Daoy (cell line): ENCODE data around the gene SH2D6. TPM values are rescaled to one million over a fixed set of nuclear protein-coding genes. Genes with fewer than 3 reads are reported as not detected.
"Not testable (repeated sequence)": the region's sequence is repeated elsewhere in the genome, so short reads cannot be mapped to it uniquely, and the experiment has no call there.

Experiments used
- DNase-seq: peaks from one replicate; pipeline ENCODE4 v3.0.0-alpha.2; 2015; ENCODE audit warnings: low read depth
- total RNA-seq: library from RNA; depleted of rRNA; stranded (reverse); fragments of >200 nt; shearing (Covaris generic); gene quantifications from 2 replicates; pipeline ENCODE4 v1.2.3, GENCODE V29; 2014; rRNA removed

Gene SH2D6
- 0.34 TPM in 1 of 2 replicates, not detected in the other for total RNA-seq

DNA sequence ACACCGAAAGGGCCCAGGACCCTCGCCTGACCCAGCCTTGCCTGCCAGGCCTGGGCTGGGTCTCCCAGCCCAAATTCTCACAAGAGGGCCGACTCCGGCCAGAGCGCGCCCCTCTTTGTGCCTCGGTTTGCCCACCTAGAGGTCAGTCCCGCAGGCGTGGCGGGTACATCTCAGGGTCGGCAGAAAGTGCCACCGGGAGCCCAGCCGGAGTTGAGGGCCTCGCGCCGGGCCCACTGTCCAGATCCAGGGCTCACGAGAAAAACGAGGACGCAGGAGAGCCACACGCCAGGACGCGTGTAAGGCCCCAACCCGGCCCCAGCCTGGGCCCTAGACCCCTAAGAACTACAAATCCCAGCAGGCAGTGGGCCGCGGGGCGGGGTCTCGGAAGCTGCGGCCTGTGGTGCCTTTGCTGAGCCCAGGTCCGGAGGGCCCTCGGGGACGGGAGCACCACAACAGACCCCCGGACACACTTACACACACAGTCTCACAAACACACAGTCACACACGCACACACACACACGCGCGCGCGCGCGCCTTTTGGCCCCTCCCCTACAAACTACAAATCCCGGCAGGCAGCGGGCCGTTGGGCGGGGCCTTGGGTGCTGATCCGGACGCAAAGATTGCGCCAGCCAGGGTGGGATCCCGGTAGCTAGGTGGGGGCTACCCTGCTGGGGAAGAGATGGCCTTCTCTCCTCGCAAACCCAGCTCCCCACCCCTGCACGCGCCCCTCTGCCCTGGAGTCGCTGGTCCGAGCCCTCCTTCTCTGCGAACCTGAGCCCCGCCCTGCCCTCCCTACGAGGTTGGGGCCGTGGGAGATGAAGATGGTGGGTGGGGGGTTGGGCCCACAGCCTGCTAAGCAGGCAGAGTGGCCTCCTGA lies at the start of gene SH2D6:
Gene SH2D6 (plus strand): TSS at position 583 of the 877 bp plus-strand sequence. CDS start 10,752 bp downstream, outside the sequence.
- peak; percentile 78 for DNase-seq

DNA sequence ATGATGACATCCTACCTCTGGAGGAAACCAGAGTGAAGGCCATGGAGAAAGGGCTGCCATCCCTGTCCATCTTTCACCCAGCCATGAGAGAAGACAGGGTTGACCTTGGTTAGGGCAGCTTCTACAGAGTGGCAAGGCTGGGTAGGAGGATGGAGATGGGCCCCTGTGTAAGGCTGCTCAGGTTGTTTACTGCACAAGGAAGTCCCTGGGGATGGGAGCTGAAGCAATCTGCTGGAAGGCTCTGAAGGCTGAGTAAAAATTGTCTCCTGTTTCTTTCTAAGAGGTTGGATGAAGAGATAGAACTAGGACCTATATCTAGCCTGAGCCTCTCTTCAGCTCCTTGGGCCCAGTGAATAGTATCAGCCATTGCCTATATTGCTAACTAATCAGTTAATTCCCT lies 49.6 kb upstream of the SH2D6 start:
- DNase-seq: no peak

DNA sequence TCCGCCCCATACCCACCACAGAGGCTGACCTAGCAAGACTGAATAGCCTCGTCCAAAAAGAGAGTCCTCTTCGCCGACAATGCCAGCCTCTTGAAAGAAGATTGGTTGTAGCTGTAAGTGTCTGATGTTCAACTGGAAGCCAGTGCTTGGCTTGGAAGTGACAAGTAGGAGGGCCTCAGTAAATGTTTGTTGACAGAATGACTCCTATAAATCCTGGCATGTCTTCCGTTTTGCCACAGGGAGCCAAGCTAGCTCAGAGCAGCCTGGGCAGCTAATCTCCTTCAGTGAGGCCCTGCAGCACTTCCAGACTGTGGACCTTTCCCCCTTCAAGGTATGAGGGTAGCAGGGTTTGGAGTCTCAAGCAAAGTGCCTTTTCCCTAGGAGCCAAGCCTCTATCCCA lies 49.0 kb upstream of the SH2D6 start:
- peak; percentile 10 for DNase-seq

DNA sequence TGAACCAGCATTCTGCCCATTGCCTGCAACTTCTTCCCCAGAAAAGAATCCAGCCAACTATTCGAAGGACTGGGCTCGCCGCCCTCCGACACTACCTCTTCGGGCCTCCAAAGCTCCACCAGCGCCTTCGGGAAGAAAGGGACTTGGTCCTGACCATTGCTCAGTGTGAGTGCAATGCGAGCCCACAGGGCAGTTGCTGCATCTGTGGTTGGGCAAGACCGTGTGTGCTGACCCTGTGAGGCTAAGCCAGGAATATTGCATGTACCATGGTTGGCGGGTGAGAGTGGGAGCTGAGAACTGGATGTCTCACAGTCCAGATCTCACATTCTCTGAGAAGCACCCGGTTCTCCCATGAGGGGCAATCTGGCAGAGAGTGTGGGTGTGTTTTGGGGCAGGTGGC lies 47.5 kb upstream of the SH2D6 start:
- DNase-seq: no peak

DNA sequence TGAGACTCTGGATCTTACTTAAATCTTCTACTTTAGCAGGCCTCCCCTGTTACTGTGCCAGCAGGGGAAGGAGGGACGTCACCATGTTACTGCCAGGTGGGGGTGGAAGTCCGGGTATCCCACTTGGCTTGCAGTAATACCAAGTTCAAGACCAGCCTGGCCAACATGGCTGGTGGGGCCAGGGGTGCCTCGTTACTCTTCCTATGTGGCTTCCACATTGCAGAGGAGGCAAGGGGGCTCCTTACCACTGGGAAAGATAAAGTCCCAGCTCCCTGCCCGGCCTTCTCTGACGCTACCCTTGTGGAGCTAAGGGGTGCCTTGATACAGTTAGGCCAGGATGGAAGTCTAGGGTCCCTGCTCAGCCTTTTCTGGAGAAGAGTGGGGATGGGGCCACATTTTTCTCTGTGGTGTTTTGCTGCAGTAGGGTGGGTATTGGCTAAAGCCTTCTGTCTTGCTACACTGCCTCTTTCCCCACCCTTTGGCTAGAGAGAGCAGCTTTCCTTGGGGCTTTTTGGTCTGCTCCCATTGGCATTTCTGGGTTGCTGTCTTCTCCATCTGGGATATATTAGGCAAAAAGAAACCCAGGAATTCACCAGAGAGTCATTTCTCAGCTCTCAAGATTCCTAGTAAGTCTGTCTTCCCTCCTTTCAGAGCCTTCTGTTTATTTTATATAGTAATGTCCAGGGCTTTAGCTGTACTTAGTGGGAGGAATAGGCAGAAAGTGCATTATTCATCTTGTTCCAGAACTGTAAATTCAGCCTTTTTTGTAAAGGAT lies 42.0 kb upstream of the SH2D6 start:
- no peak for DNase-seq

DNA sequence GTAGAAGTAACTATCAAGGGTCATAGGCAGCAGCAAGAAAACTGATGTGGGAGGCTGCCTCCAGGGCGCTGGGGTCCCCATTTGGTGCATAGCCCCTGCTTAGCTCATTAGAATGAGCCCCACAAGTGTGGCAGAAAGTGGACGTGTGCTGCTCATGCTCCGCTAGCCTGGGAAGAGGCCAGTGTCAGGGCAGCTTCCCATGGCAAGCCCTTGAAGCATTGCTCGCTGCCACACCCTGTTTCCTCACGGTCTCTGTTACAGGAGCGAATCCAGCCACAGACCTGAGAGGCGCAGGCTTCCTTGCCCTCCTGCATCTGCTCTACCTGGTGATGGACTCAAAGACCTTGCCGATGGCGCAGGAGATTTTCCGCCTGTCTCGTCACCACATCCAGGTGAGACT lies 41.4 kb upstream of the SH2D6 start:
- DNase-seq: no peak

DNA sequence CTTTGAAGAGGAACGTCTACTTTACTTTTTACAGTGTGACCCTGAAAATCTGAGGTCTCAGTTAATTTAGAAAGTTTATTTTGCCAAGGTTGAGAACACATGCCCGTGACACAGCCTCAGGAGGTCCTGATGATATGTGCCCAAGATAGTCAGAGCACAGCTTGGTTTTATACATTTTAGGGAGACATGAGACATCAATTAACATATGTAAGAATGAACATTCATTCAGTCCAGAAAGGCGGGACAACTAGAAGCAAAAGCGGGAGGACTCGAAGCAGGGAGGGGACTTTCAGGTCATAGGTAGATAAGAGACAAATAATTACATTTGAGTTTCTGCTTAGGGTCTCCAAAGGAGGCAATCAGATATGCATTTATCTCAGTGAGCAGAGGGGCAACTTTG lies 40.3 kb upstream of the SH2D6 start:
- no peak for DNase-seq

DNA sequence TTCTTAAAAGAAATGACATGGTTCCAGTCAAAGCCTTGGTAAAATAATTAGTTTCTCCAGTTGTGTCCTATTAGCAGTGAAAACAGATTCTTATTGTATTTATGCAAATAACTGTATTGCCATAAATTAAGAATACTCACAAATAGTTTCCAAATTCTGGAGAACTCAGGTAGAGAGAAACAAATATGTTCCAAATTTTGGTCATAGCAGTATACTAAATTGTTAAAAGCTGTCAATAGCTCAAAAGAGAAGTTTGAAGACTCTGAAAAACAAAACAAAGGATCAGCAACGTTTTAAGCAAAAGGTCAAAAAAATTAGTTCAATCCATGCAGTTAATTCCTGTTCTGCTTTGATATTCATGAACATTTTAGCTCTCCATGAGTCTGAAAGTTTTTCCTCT lies 38.5 kb upstream of the SH2D6 start:
- DNase-seq: no peak

DNA sequence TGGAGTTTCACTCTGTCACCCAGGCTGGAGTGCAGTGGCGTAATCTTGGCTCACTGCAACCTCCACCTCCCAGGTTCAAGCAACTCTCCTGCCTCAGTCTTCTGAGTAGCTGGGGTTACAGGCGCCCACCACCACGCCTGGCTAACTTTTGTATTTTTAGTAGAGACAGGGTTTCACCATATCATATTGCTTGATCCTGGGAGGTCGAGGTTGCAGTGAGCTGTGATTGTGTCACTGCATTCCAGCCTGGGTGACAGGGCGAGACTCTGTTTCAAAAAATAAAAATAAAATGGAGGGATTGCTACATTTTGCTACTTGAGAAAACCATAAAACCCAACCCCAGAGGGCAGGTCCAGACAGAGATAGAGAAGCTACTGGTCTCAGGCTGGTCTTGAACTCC lies 35.4 kb upstream of the SH2D6 start:
- DNase-seq: not testable (repeated sequence)

DNA sequence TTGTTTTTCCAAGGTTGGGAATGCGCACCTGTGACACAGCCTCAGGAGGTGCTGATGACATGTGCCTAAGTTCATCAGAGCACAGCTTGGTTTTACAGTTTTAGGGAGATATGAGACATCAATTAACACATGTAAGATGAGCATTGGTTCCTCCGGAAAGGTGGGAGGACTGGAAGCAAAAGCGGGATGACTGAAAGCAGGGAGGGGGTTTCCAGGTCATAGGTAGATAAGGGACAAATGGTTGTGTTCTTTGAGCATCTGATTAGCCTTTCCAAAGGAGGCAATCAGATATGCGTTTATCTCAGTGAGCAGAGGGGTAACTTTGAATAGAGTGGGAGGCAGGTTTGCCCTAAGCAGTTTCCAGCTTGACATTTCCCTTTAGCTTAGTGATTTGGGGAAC lies 34.7 kb upstream of the SH2D6 start:
- no peak for DNase-seq

DNA sequence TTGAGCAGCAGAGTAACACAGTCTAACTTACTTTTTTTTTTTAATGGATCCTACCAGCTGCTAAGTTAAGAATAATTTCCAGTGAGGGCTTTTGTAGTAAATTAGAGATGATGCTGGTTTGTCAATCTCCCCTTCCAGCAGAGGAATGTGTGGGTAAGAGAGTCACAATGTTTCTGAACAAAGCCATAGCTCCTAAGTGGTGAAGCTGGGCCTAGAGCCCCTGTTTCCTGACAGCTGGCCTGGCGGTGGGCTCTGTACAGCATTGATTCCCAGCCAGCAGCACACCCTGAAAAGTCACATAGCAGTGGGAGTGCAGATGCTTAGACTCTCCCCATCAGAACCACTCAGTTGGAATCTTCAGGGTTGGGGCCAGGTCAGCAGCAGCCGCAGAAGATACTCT lies 32.8 kb upstream of the SH2D6 start:
- DNase-seq: no peak

DNA sequence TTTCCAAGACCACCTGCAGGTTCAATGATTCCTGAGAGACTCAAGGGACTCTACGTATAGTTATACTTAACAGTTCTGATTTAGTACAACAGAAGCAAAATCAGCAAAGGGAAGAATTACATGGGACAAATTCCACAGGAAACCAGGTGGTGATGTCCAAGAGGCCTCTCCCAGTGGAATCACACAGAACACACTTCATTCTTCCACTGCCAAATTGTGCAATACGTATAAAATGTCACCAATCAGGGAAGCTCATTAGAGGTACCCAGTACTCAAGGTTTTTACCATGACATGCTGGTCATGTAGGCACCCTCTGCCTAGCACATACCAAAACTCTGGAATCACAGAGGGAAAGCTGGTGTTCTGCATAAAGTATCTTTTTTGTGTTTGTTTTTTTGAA lies 30.8 kb upstream of the SH2D6 start:
- DNase-seq: no peak

DNA sequence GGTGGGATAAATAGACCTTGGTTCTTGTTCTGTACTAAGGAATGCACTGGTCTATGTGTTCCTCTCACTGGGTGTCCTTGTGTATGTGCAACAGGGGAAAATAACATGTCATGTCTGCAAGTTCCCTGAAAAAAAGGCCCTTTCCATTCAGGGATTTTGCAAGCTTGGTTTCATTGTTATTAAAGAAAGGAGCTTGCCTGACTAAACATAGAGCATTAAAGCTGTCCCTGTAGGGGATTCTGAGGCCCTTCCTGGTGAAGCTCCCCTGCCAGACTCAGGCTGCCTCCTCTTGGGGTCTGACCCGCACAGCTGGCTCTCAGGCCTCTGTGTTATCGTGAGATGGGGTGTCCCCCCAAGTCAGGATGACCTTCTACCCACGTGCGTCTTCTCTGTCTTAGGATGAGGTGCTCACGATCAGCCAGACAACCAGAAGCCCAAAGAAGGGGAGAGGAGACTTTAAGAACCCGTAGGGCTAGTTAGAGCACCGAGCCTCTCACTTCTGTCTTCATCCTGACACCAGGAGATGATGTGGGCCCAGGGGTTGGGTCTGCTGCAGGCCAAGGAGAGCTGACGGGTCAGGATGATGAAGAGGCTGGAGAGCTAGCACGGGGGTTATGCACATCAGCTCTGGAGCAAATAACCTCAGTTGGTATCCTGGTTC lies 29.5 kb upstream of the SH2D6 start:
- no peak for DNase-seq

DNA sequence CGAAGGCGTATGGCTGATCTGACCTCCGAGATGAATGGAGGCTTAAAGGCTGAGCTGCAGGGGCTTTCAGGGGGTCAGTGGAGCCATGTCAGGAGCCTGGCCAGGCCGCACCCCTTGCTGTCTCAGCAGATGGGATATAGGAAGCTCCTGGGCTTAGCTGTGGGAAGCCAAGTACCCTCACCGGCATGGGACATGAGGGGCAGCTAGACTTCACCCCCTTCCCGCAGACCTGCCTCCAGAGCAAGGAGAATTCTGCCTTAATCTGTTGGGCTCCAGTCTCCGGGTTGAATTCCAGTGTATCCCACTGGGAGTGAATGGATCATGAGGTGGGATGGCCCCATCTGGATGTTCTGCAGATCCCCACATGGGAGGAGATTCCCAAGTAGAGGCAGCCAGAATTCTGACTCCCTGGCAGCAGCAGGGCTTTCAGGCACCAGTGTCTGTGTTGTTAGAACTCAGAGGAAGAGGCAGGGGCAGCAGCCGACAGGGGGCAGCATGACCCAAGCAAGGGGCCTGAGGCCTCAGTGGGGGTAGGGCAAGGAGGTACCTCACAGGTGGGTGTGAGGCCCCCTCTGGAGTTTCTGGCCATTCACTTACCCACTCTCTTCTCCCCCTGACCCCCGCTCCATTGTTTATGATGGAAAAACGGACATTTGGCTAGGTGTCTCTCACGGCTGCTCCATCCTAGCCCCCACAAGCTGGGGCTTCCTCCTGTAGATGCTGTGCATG lies 27.4 kb upstream of the SH2D6 start:
- DNase-seq: peak; percentile 58

DNA sequence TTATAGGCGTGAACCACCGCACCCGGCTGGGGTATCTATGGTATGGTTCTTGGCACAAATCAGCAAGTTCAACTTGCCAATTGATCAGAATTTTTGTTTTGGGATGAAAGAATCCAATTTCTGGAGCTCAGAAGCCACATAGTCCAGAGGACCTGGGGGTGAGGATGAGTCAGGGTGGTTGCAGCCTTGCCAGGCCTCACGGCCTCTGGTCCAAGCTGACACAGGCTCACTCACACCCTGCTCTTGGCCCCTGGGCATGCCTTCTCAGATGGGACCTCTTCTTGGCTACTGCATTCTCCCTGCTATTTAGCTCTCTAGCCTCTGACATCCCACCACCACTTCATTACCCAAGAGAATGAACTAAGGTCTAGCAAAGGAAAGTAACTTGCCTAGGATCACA lies 24.7 kb upstream of the SH2D6 start:
- DNase-seq: no peak

DNA sequence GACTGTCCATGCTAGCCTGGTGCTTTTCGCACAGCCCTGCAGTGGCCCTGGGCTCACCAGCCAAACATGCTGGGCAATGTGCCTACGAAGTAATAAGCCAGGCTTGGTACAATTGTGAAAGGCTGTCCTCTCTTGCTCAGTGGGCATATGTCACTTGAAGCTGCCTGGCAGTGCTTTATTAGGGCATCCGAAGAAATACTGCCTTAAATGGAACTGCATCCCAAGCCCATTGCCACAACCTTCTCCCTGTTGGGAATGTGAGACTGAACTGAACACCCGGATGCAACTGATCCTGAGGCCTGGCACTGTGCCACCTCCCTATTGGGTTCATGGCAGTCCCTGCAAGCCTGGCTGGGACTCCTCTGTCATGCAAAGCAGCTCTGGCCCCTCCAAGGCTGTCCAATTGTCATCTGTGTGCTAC lies 24.2 kb upstream of the SH2D6 start:
- DNase-seq: no peak

DNA sequence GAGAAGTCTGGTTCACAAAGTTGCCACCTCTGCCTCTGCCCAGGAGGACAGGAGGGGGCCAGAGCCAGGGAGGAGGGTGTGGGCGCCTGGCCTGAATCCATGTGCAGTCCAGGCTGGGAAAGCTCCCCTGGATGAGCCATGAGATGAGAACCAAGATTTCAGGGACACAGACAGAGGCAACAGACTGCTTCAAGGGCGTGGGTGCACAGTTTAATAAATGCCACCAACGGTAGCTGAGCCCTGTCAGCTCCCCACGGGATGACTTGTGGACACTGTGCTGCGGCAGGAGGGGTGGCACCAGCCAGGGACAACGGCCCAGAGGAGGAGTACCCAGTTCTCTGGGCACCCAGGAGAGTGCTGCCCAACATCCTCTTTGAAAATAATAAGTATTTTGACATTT lies 23.5 kb upstream of the SH2D6 start:
- DNase-seq: no peak

DNA sequence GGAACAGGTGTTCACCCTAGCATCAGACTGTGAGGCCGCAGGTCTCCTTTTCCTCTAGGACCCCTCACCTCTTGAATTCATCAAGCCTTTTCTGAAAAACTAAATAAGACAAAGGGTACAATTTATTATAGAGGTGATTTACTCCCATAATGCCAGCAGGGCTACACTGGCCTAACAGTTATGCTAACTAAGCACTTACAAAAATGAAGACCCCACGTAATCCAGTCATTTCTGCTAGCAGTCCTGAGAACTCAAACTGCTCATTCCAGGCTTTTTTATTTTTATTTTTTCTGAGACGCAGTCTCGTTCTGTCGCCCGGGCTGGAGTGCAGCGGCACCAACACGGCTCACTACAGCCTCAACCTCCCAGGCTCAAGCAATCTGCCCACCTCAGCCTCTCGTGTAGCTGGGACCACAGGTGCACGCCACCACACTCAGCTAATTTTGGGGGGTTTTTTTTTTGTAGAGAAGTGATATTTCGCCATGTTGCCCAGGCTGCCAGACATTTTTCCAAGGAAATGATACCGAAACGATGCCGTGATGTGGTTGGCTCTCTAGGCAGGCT lies 22.5 kb upstream of the SH2D6 start:
- no peak for DNase-seq

DNA sequence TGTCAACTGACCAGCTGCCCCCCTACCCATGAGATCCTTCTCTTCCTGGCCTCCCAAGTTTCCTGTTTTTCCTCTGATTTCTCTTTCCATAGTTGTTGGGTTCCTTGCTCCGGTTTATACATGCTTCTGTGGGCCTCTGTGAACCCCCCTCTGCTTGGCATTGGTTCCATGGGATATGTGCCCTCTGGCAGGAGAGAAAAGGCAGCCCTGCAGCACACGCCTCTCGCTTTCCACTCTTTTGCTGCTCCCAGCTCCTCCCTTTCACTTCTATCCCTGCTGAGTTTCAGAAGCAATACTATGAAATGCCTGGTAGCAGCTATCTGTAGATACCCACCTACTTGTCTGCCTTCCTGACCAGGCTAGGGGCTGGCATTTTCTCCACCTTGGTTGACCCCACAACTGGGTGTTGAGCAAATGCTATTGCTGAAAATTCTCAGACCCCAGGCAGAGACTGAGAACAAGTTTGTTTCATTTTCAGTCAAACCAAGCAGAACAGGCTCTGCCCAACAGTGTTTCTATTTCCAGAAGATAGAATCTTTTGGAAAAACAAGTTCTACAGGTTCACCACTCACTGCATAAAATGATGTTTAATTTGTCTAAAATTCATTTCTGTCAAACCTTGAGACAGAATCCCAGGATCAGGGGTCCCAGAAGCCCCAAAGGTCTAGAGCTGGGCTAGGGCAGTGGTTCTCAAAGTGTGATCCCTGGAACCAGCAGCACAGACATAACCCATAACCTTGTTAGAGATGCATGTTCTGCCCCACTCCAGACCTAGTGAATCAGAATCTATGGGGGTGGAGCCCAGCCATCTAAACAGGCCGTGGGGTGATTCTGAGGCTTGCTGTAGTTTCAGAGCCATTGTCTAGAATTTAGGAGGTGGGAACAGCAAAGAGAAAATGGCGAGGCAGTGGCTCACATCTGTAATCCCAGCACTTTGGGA lies 21.7 kb upstream of the SH2D6 start:
- DNase-seq: no peak

DNA sequence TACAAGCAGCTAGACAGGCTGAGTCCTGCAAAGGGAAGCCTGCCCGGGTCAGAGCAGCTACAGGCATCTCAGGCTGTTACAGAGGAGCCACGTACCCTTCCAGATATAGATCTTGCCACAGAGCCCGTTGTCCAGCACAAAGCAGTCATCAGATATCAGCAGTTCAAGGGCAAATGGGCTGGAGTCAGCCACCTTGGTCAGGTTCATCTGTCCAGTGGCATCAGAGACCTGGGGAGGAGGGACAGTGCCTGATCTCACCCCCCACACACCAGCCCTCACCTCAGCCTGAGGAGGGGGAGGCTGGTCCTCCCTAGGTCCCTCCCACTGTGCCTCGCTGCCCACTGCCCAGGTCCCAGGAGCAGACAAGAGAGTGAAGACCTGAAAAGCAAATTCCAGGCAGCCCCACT lies 20.6 kb upstream of the SH2D6 start:
- DNase-seq: no peak
